Astrocyte (in vitro differentiated cells and primary cell): Measurements from ENCODE around the gene ZC3HAV1.

Source experiments
- CTCF ChIP-seq: IDR thresholded peaks from 2 replicates; pipeline ENCODE4 v1.5.1; 2011; ENCODE audit warnings: low read depth, mild to moderate bottlenecking, inconsistent platforms, low read length, moderate library complexity; ENCODE audit not compliant: insufficient read depth
- EZH2 ChIP-seq: IDR thresholded peaks from 2 replicates; pipeline ENCODE4 v1.6.1; 2012; ENCODE audit warnings: mild to moderate bottlenecking, low read length, inconsistent platforms; ENCODE audit not compliant: insufficient read depth

GRCh38 chr7:139059905-139060304 lies 49.6 kb downstream of the ZC3HAV1 start:
- no peak for TF ChIP-seq CTCF
- TF ChIP-seq EZH2: no peak
